H1 (cell line): ENCODE measurements around the gene DAP. TPM values are rescaled to one million over a fixed set of nuclear protein-coding genes. Genes with fewer than 3 reads are reported as not detected.
"Not testable (repeated sequence)": the region's sequence is repeated elsewhere in the genome, so short reads cannot be mapped to it uniquely, and the experiment has no call there.

Source experiments
- CTCF ChIA-PET: fragments of 300-600 bp; sonication (Branson Sonifier 250); formaldehyde crosslinking; loops from one replicate; lab custom pipeline; 2021; ENCODE audit not compliant: partially characterized antibody; lab: Charles Lee
- POLR2A ChIA-PET: fragments of 300-600 bp; sonication (Branson Sonifier 250); formaldehyde crosslinking; loops from one replicate; lab custom pipeline; 2021; ENCODE audit warnings: inconsistent platforms; ENCODE audit not compliant: partially characterized antibody; lab: Charles Lee
- DNase-seq, 2 experiments: peaks; one replicate each; pipeline versions ENCODE4 v3.0.0 to v3.0.0-alpha.2; 2010 to 2022; ENCODE audit warnings: low spot score in 2 of 2, low read depth in 1 of 2, mixed read lengths in 1 of 2
- FAIRE-seq: peaks from 2 replicates; lab custom pipeline; 2011; peaks lifted over from hg19 to GRCh38; lab: Jason Lieb, UNC
- H2AFZ ChIP-seq: 2 replicates; pipeline ENCODE4 v1.8.1; 2012; ENCODE audit warnings: low read length, inconsistent platforms
- H2AK5ac ChIP-seq: 2 replicates; pipeline ENCODE4 v1.6.1; 2013; ENCODE audit warnings: low read depth, low read length
- H2BK120ac ChIP-seq: replicated peaks from 2 replicates; pipeline ENCODE3; 2013; ENCODE audit warnings: low read depth, low read length, inconsistent platforms
- H2BK12ac ChIP-seq: 2 replicates; pipeline ENCODE4 v1.6.1; 2013; ENCODE audit warnings: low read depth, low read length
- H2BK15ac ChIP-seq: 2 replicates; pipeline ENCODE4 v1.6.1; 2013; ENCODE audit warnings: low read length
- H2BK20ac ChIP-seq: 2 replicates; pipeline ENCODE4 v1.6.1; 2013; ENCODE audit warnings: low read length
- H2BK5ac ChIP-seq: 2 replicates; pipeline ENCODE4 v1.6.1; 2013; ENCODE audit warnings: low read depth, low read length
- H3K14ac ChIP-seq: 2 replicates; pipeline ENCODE4 v1.6.1; 2013; ENCODE audit warnings: inconsistent platforms; ENCODE audit not compliant: insufficient read length
- H3K18ac ChIP-seq: 2 replicates; pipeline ENCODE4 v1.6.1; 2013; ENCODE audit warnings: low read length; ENCODE audit errors: extremely low read depth
- H3K23ac ChIP-seq: 2 replicates; pipeline ENCODE4 v1.6.1; 2013; ENCODE audit warnings: inconsistent platforms; ENCODE audit not compliant: insufficient read length
- H3K23me2 ChIP-seq: 2 replicates; pipeline ENCODE4 v1.6.1; 2013; ENCODE audit warnings: low read depth, low read length
- H3K27ac ChIP-seq: 2 replicates; pipeline ENCODE4 v1.6.1; 2011; ENCODE audit warnings: low read depth, low read length, inconsistent platforms
- H3K27me3 ChIP-seq, 4 experiments: replicated peaks in 1 of 4; 1 replicate in 1 of 4; 2 replicates in 3 of 4; pipeline versions ENCODE4 v1.6.1 to v1.8.1; 2011 to 2013; ENCODE audit warnings: low read length in 3 of 4, mild to moderate bottlenecking in 3 of 4, inconsistent platforms in 2 of 4, mixed read lengths in 2 of 4, moderate library complexity in 1 of 4; ENCODE audit not compliant: control insufficient read depth in 3 of 4, insufficient read depth in 3 of 4; ENCODE audit errors: extremely low read depth in 1 of 4
- H3K36me3 ChIP-seq, 4 experiments: 2 replicates each; pipeline versions ENCODE4 v1.6.1 to v1.8.1; 2011 to 2013; ENCODE audit warnings: mild to moderate bottlenecking in 4 of 4, low read length in 3 of 4, moderate library complexity in 2 of 4, control low read depth in 1 of 4, inconsistent platforms in 1 of 4; ENCODE audit not compliant: insufficient read depth in 4 of 4, control insufficient read depth in 2 of 4
- H3K4ac ChIP-seq: replicated peaks from 2 replicates; pipeline ENCODE3; 2013; ENCODE audit warnings: low read length, low read depth, mixed read lengths, inconsistent platforms; ENCODE audit not compliant: insufficient read length
- H3K4me1 ChIP-seq, 4 experiments: replicated peaks in 1 of 4; 1 replicate in 1 of 4; 2 replicates in 3 of 4; pipeline versions ENCODE4 v1.6.1 to v1.8.1; 2011 to 2013; ENCODE audit warnings: low read length in 3 of 4, inconsistent platforms in 2 of 4, mixed read lengths in 1 of 4; ENCODE audit not compliant: insufficient read depth in 4 of 4, control insufficient read depth in 3 of 4
- H3K4me2 ChIP-seq, 2 experiments: 2 replicates each; pipeline versions ENCODE4 v1.6.1 to v1.8.1; 2011 to 2013; ENCODE audit warnings: low read depth in 2 of 2, low read length in 2 of 2, control low read depth in 1 of 2, inconsistent platforms in 1 of 2, mild to moderate bottlenecking in 1 of 2; ENCODE audit not compliant: insufficient read depth in 1 of 2
- H3K4me3 ChIP-seq, 4 experiments: fragments of 200-600, 300-600 bp in 1 of 4; sonication (generic), shearing (Covaris generic), sonication (Bioruptor Twin) in 1 of 4; 2 replicates each; pipeline versions ENCODE4 v1.5.1 to v1.8.1; 2011 to 2016; ENCODE audit warnings: low read length in 4 of 4, low read depth in 3 of 4, control low read depth in 2 of 4, inconsistent platforms in 2 of 4, mild to moderate bottlenecking in 2 of 4, mixed read lengths in 1 of 4, moderate library complexity in 1 of 4; ENCODE audit not compliant: insufficient read depth in 2 of 4; ENCODE audit errors: extremely low read depth in 1 of 4
- H3K56ac ChIP-seq: replicated peaks from 2 replicates; pipeline ENCODE3; 2013; ENCODE audit warnings: low read depth, mild to moderate bottlenecking, mixed read lengths, low read length, inconsistent platforms; ENCODE audit not compliant: insufficient read length
- H3K79me1 ChIP-seq: 2 replicates; pipeline ENCODE4 v1.6.1; 2013; ENCODE audit warnings: low read depth, low read length, control low read depth
- H3K79me2 ChIP-seq, 2 experiments: 2 replicates each; pipeline versions ENCODE4 v1.6.1 to v1.8.1; 2012 to 2013; ENCODE audit warnings: low read length in 2 of 2, mild to moderate bottlenecking in 2 of 2, inconsistent platforms in 1 of 2; ENCODE audit not compliant: insufficient read depth in 2 of 2, control insufficient read depth in 1 of 2
- H3K9ac ChIP-seq, 4 experiments: replicated peaks in 1 of 4; 1 replicate in 1 of 4; 2 replicates in 3 of 4; pipeline versions ENCODE4 v1.6.1 to v1.8.1; 2011 to 2013; ENCODE audit warnings: low read depth in 3 of 4, low read length in 3 of 4, control low read depth in 2 of 4, mild to moderate bottlenecking in 2 of 4, moderate library complexity in 2 of 4, inconsistent platforms in 1 of 4; ENCODE audit errors: extremely low read depth in 1 of 4
- H3K9me3 ChIP-seq, 2 experiments: 2 replicates each; pipeline versions ENCODE4 v1.6.1 to v1.8.1; 2012 to 2013; ENCODE audit warnings: mild to moderate bottlenecking in 2 of 2, moderate library complexity in 2 of 2, control low read depth in 1 of 2, inconsistent platforms in 1 of 2, low read depth in 1 of 2, low read length in 1 of 2, mixed read lengths in 1 of 2; ENCODE audit not compliant: insufficient read depth in 2 of 2
- H4K20me1 ChIP-seq, 2 experiments: replicated peaks in 1 of 2; 2 replicates each; pipeline versions ENCODE3 to v1.8.1; 2011 to 2013; ENCODE audit warnings: inconsistent platforms in 2 of 2, low read length in 2 of 2, mild to moderate bottlenecking in 1 of 2; ENCODE audit not compliant: insufficient read depth in 2 of 2, control insufficient read depth in 1 of 2
- H4K5ac ChIP-seq: 2 replicates; pipeline ENCODE4 v1.6.1; 2013; ENCODE audit warnings: low read length, low read depth, mixed read lengths, inconsistent platforms; ENCODE audit not compliant: insufficient read length
- H4K8ac ChIP-seq: 2 replicates; pipeline ENCODE4 v1.8.0; 2013; ENCODE audit warnings: mild to moderate bottlenecking, moderate library complexity, low read length, inconsistent platforms; ENCODE audit not compliant: insufficient read depth; ENCODE audit errors: extremely low read depth
- H4K91ac ChIP-seq: replicated peaks from 2 replicates; pipeline ENCODE3; 2013; ENCODE audit warnings: low read length, mixed read lengths, inconsistent platforms; ENCODE audit not compliant: insufficient read length
- WGBS, 2 experiments: shearing (Covaris generic) in 1 of 2; methylation state at CpG; one replicate each; pipeline versions ENCODE4 v1.1.6 to v1.1.7; 2013 to 2015; ENCODE audit warnings: low lambda C conversion rate in 2 of 2, mixed read lengths in 2 of 2, inconsistent platforms in 1 of 2, low coverage in 1 of 2, missing lambda C conversion rate in 1 of 2; ENCODE audit not compliant: insufficient replicate concordance in 2 of 2, insufficient coverage in 1 of 2, insufficient read length in 1 of 2; ENCODE audit errors: extremely low coverage in 1 of 2, missing lambda C conversion rate in 1 of 2; 5-methylcytosine and 5-hydroxymethylcytosine counted together
- polyA plus RNA-seq, 7 experiments: library from polyadenylated mRNA; depleted of rRNA in 3 of 7; stranded (reverse) in 5 of 7; unstranded in 2 of 7; fragments of >200 nt in 5 of 7; fragments of 200-250 nt in 2 of 7; gene quantifications; 1 replicate in 5 of 7; 2 replicates in 1 of 7; 4 replicates in 1 of 7; pipeline versions ENCODE4 v1.2.1 to v1.2.3, GENCODE V29; 2011 to 2013; ENCODE audit warnings: missing spikeins in 2 of 7, mixed read lengths in 2 of 7
- total RNA-seq: library from RNA; stranded (reverse); fragmentation: NEBNext Ultra II Directional; extraction: Animal tissue kit (Norgen Biotek cat#: 25700); gene quantifications from 2 replicates; pipeline ENCODE4 v1.2.1, GENCODE V29; 2021

The DAP gene
- total and polyA plus RNA-seq, 2 of the 8 experiments (the other 6 are each of a cell fraction or from before 2014, with no cell fraction given) = 26.2 to 44.4 TPM

DNA sequence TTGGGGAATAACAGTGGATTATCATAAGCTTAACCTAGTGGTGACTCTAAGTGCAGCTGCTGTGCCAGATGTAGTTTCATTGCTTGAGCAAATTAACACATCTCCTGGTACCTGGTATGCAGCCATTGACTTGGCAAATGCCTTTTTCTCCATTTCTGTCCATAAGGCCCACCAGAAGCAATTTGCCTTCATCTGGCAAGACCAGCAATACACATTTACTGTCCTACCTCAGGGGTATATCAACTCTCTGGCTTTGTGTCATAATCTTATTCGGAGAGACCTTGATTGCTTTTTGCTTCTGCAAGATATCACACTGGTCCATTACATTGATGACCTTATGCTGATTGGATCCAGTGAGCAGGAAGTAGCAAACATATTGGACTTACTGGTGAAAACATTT, 42.4 kb downstream of the DAP start:
- H3K9me3 ChIP-seq, DNase-seq, H2BK120ac ChIP-seq, H3K23me2 ChIP-seq, H3K27me3 ChIP-seq, H3K9ac ChIP-seq, H3K27ac ChIP-seq, H4K20me1 ChIP-seq, H4K5ac ChIP-seq, H2AK5ac ChIP-seq, H2BK5ac ChIP-seq, FAIRE-seq, H3K79me1 ChIP-seq, H4K91ac ChIP-seq, H4K8ac ChIP-seq, H3K4me2 ChIP-seq, H3K14ac ChIP-seq, H2BK12ac ChIP-seq, H3K56ac ChIP-seq, H3K23ac ChIP-seq, H3K4me3 ChIP-seq, H2BK15ac ChIP-seq, H3K4me1 ChIP-seq, H2AFZ ChIP-seq, H3K18ac ChIP-seq, POLR2A ChIA-PET, H2BK20ac ChIP-seq, CTCF ChIA-PET, H3K4ac ChIP-seq, H3K36me3 ChIP-seq, H3K79me2 ChIP-seq: not testable (repeated sequence)
- 94% methylated on average over 1 of the region's 1 CpG; no CpG with 5 or more reads in 1 of the 2 experiments for WGBS, 2 experiments

DNA sequence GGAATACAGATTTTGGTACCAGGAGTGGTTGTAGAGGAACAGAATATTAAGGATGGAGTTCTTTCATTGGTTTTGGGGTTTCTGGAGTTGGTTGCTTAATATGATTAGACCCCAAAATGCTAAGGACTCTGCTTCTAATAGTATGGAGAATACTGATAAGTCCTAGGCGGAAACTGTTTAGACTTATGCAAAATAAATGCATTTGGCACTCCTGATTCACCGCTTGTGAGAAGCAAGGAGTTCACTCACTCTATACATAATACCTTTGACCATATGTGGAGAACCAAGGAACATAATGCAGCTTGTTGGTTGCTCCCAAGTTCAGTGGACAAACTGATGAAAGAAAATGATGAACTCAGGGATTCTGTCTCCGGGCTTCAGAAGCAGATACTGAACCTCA, 44.2 kb downstream of the DAP start:
- CTCF ChIA-PET = interaction anchor here (0.6 to 2.9 kb wide), 4 partner anchors 11 to 54 kb away, joined by 4 to 13 read pairs (median 4); no protein-coding TSS in a partner anchor
- POLR2A ChIA-PET, H3K27ac ChIP-seq, H4K5ac ChIP-seq, H2BK12ac ChIP-seq, H3K4ac ChIP-seq, H3K4me2 ChIP-seq, H2AK5ac ChIP-seq, H2BK20ac ChIP-seq, H2BK120ac ChIP-seq, H3K27me3 ChIP-seq, FAIRE-seq, H3K23ac ChIP-seq, H4K8ac ChIP-seq, H2BK5ac ChIP-seq, H3K79me1 ChIP-seq, H4K20me1 ChIP-seq, DNase-seq, H3K79me2 ChIP-seq, H3K4me3 ChIP-seq, H3K56ac ChIP-seq, H3K9me3 ChIP-seq, H4K91ac ChIP-seq, H3K23me2 ChIP-seq, H2AFZ ChIP-seq, H3K14ac ChIP-seq, H2BK15ac ChIP-seq, H3K9ac ChIP-seq, H3K18ac ChIP-seq, H3K4me1 ChIP-seq, H3K36me3 ChIP-seq: not testable (repeated sequence)
- 86% methylated on average over 3 of the region's 3 CpGs; no CpG with 5 or more reads in 1 of the 2 experiments for WGBS, 2 experiments
